ENCODE results near the gene YAE1.

YAE1 gene

GRCh38 chr7:39547336-39547735 lies 18.9 kb upstream of the YAE1 start:
- ATAC-seq (ENCODE audit: low read depth) = no peak
- no peak overlapping the region for H3K4me3 ChIP-seq (ENCODE audit: severe bottlenecking)
- no peak for DNase-seq (ENCODE audit: low spot score)
- TF ChIP-seq, protein P1, sequence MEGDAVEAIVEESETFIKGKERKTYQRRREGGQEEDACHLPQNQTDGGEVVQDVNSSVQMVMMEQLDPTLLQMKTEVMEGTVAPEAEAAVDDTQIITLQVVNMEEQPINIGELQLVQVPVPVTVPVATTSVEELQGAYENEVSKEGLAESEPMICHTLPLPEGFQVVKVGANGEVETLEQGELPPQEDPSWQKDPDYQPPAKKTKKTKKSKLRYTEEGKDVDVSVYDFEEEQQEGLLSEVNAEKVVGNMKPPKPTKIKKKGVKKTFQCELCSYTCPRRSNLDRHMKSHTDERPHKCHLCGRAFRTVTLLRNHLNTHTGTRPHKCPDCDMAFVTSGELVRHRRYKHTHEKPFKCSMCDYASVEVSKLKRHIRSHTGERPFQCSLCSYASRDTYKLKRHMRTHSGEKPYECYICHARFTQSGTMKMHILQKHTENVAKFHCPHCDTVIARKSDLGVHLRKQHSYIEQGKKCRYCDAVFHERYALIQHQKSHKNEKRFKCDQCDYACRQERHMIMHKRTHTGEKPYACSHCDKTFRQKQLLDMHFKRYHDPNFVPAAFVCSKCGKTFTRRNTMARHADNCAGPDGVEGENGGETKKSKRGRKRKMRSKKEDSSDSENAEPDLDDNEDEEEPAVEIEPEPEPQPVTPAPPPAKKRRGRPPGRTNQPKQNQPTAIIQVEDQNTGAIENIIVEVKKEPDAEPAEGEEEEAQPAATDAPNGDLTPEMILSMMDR (IDR thresholded peaks at IDR 0.05; ENCODE audit: poor library complexity, severe bottlenecking) = no peak
- H3K27me3 ChIP-seq (ENCODE audit: insufficient read depth, poor library complexity, severe bottlenecking) = no peaks in the 10 kb centered on the region
- H3K27ac ChIP-seq (ENCODE audit: poor library complexity, severe bottlenecking) = no peak overlapping the region
- H3K36me3 ChIP-seq (ENCODE audit: low read depth) = no peaks in the 10 kb centered on the region
- no peaks in the 10 kb centered on the region for H3K4me1 ChIP-seq (ENCODE audit: insufficient read depth, poor library complexity, severe bottlenecking)
- H3K9me3 ChIP-seq (ENCODE audit: severe bottlenecking) = no peaks in the 10 kb centered on the region

GRCh38 chr7:39550411-39550810 lies 15.8 kb upstream of the YAE1 start:
- no peak for ATAC-seq (ENCODE audit: low read depth)
- TF ChIP-seq, protein P1 (IDR thresholded peaks at IDR 0.05; ENCODE audit: poor library complexity, severe bottlenecking) = no peak

GRCh38 chr7:39553436-39553835 lies 12.8 kb upstream of the YAE1 start:
- TF ChIP-seq, protein P1 (IDR thresholded peaks at IDR 0.05; ENCODE audit: poor library complexity, severe bottlenecking) = no peak
- no peak for ATAC-seq (ENCODE audit: low read depth)

More at GRCh38 chr7:39550411-39550810, 15.8 kb upstream of the YAE1 start:
- Histone ChIP-seq H3K4me3 (ENCODE audit: severe bottlenecking) (no peak overlapping the region), H3K27ac (ENCODE audit: poor library complexity, severe bottlenecking) (no peak overlapping the region), H3K36me3 (ENCODE audit: low read depth) (no peaks in the 10 kb centered on the region), H3K27me3 (ENCODE audit: insufficient read depth, poor library complexity, severe bottlenecking) (peaks cover 10% of the 10 kb centered on the region), H3K4me1 (ENCODE audit: insufficient read depth, poor library complexity, severe bottlenecking) (no peaks in the 10 kb centered on the region), H3K9me3 (ENCODE audit: severe bottlenecking) (no peaks in the 10 kb centered on the region)
- no peak for DNase-seq (ENCODE audit: low spot score)

GRCh38 chr7:39554583-39555165 lies 11.5 kb upstream of the YAE1 start:
- no peak overlapping the region for H3K27ac ChIP-seq (ENCODE audit: poor library complexity, severe bottlenecking)
- TF ChIP-seq, protein P1 (IDR thresholded peaks at IDR 0.05; ENCODE audit: poor library complexity, severe bottlenecking) = no peak
- H3K36me3 ChIP-seq (ENCODE audit: low read depth) = no peaks in the 10 kb centered on the region
- ATAC-seq (ENCODE audit: low read depth) = no peak
- no peaks in the 10 kb centered on the region for H3K4me1 ChIP-seq (ENCODE audit: insufficient read depth, poor library complexity, severe bottlenecking)
- H3K9me3 ChIP-seq (ENCODE audit: severe bottlenecking) = no peaks in the 10 kb centered on the region
- peaks cover 11% of the 10 kb centered on the region for H3K27me3 ChIP-seq (ENCODE audit: insufficient read depth, poor library complexity, severe bottlenecking)
- DNase-seq (ENCODE audit: low spot score) = no peak
- H3K4me3 ChIP-seq (ENCODE audit: severe bottlenecking) = no peak overlapping the region

More at GRCh38 chr7:39553436-39553835, 12.8 kb upstream of the YAE1 start:
- Histone ChIP-seq H3K27me3 (ENCODE audit: insufficient read depth, poor library complexity, severe bottlenecking) (peaks cover 11% of the 10 kb centered on the region), H3K27ac (ENCODE audit: poor library complexity, severe bottlenecking) (no peak overlapping the region), H3K4me3 (ENCODE audit: severe bottlenecking) (no peak overlapping the region), H3K9me3 (ENCODE audit: severe bottlenecking) (no peaks in the 10 kb centered on the region), H3K4me1 (ENCODE audit: insufficient read depth, poor library complexity, severe bottlenecking) (no peaks in the 10 kb centered on the region), H3K36me3 (ENCODE audit: low read depth) (no peaks in the 10 kb centered on the region)
- DNase-seq (ENCODE audit: low spot score) = no peak

DNA sequence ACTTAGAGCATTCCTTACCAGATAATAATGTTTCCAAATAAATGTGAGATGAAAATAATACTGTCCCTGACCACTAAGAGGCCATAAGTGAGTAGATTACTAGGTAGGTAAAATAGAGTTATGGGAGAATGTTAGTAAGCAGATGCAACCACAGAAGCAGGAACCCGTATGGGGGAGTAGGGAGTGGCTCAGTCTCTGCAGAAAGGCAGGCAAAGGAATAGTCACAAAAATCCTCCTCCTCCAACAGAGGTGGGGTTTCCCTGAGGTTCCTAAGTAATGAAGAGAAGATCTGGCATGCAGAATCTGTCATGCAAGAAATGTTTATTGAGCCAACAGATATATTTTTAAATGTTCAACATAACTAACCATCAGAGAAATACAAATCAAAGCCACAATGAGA lies 9.0 kb upstream of the YAE1 start:
- Histone ChIP-seq H3K27ac (ENCODE audit: poor library complexity, severe bottlenecking) (no peak overlapping the region), H3K27me3 (ENCODE audit: insufficient read depth, poor library complexity, severe bottlenecking) (peaks cover 11% of the 10 kb centered on the region), H3K4me1 (ENCODE audit: insufficient read depth, poor library complexity, severe bottlenecking) (no peaks in the 10 kb centered on the region), H3K9me3 (ENCODE audit: severe bottlenecking) (no peaks in the 10 kb centered on the region), H3K4me3 (ENCODE audit: severe bottlenecking) (no peak overlapping the region), H3K36me3 (ENCODE audit: low read depth) (no peaks in the 10 kb centered on the region)
- no peak for DNase-seq (ENCODE audit: low spot score)
- no peak for ATAC-seq (ENCODE audit: low read depth)
- TF ChIP-seq, protein P1 (IDR thresholded peaks at IDR 0.05; ENCODE audit: poor library complexity, severe bottlenecking) = no peak

Data from RWPE2 (cell line).